HG03139 (cell line): ENCODE data around the gene ATP6V0E1.
"Not testable (repeated sequence)": the region's sequence is repeated elsewhere in the genome, so short reads cannot be mapped to it uniquely, and the experiment has no call there.

Experiments used
- ATAC-seq: cut with Tn5 transposase; IDR thresholded peaks from one replicate; pipeline ENCODE4 v1.9.1; 2021; ENCODE audit not compliant: unreplicated experiment

Gene ATP6V0E1

DNA sequence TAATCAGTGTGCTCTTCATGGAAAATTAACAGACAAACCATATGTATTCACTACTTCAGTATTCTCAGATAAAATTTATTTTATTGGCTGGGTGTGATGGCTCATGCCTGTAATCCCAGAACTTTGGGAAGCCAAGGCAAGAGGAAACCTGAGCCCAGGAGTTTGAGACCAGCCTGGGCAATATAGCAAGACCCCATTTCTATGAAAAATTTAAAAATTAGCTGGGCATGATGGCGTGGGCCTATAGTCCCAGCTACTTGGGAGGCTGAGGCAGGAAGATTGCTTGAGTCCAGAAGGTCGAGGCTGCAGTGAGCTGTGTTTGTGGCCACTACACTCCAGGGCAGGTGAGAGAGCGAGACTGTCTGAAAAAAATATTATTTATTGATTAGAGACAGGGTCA is 49.2 kb downstream of the ATP6V0E1 start:
- ATAC-seq = no peak

DNA sequence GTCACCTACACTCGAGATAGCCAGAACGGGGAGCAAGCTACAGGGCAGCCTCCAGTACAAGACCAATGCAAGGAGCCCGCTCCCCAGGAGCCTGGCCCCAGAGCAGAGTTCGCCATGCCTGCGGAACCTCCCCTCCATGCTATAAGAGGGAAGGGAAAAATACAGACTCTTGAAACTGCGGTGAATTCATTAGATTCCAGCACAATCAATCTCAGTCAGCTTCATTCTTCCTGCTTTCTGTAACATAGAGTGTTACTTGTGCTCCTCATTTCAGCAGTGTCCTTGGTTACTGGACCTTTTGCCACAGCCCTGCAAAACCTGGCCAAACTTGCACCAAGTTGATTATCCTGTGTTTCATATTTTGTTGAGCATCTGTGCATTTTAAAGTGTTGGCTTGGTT is 50.4 kb downstream of the ATP6V0E1 start:
- ATAC-seq = no peak

DNA sequence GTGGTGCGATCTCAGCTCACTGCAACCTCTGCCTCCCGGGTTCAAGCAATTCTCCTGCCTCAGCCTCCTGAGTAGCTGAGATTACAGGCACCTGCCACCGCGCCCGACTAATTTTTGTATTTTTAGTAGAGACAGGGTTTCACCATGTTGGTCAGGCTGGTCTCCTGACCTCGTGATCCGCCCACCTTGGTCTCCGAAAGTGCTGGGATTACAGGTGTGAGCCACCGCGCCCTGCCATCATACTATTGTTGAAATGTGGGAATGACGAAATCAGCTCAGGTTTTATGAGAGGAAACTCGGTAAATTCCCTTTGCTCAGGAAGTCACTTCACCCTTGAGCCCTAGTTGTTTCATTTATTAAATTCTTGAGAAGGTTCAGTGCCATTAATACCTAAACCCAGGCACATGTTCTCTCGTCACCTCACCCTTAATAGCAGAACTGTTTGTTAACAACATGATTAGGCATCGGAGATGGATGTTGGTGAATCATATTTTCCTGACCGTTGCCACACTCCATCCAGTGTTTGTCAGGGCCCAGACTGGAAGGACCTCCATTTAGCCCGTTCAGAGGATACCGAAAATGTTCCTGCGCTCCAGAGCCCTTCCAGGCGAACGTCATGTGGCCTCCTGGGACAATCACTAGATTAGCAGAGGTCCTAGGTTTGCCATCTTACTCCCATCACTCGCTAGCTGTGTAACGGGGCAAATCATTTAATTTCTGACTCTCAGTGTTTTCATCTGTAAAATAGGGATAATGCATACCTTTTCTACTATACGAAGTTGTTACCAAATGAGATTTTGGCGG is 52.5 kb downstream of the ATP6V0E1 start:
- peak; percentile 46 for ATAC-seq

GRCh38 chr5:173039188-173039587 is 55.6 kb downstream of the ATP6V0E1 start:
- no peak for ATAC-seq

DNA sequence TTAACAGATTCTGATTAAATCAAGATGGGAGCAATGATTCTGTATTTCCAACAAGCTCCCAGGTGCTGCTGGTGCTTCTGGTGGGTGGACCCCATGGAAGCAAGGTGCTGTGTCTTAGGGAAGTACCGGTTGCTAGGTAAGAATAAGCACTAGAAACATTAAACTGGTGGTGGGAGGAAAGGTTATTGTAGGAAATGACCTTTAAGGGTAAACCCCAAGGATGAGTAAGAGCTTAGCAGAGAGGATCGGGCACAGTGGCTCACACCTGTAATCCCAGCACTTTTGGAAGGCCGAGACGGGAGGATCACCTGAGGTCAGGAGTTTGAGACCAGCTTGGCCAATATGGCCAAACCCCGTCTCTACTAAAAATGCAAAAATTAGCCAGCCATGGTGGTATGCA is 56.4 kb downstream of the ATP6V0E1 start:
- no peak for ATAC-seq

DNA sequence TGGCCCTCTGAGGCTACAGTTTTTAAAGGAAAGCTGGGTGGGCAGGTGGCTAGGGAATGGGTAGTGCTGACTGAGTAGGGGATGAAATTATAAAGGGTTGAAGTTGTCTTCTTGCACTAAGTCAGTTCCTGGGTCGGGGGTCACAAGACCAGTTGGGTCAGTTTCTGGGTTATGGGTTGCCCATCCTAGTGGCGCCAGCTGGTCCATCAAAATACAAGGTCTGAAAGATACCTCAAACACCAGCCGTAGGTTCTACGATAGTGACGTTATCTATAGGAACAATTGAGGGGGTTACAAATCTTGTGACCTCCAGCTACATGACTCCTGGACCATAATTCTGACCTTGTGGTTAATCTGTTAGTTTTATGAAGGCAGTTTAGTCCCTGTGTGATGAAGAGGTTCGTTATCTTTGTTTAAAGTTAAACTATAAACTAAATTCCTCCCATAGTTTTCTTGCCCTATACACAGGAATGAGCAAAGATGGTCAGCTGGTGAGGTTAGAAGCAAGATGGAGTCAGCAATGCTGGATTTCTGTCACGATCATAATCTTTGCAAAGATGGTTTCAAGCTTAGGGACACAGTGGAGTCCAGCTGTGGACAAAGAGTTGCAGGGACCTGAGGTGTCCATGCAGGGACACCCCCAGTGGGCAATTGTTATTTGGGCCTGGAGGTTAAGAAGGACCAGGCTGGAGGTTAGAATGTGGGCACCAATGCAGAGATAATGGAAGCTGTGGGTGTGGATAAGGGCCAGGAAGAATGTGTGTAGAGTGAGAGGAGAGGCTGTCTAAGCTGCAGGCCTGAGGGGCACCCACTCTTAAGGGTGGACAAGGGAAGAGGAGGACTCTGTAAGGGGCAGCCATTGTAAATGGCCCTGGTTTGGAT is 58.6 kb downstream of the ATP6V0E1 start:
- no peak for ATAC-seq

DNA sequence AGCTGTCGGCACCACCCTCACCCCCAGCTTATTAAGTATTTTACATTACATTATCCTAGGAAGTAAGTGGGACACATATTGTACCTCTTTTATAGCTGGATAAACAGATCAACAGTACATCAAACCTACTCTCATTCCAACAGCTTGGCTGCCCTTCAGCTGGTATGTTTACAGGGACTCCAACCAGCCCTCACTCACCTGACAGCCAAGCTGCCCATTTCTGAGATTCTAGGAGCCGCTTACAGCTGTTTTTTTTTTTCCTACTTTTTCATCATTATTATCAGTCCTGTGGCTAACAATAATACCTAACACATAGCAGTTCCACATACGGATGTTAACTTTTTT is 59.2 kb downstream of the ATP6V0E1 start:
- no peak for ATAC-seq

DNA sequence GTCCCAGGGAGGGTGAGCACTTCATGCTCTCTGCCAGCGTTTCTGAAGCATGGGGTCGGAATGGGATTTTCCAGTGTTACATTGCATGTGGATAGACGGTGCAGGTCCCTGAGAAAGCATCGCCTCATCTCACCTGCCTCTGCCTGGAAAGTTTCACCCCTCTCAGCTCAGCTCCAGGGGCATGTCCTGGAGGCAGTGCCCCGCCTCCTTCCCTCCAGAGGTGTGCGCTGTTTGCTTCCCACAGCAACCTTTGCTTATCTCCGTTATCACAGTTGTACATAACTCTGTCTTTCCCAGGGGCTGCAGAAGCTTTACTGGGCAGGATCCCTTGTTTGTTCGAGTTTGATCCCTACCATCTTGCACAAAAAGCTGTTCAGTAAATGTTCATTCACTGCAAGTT is 61.9 kb downstream of the ATP6V0E1 start:
- no peak for ATAC-seq

DNA sequence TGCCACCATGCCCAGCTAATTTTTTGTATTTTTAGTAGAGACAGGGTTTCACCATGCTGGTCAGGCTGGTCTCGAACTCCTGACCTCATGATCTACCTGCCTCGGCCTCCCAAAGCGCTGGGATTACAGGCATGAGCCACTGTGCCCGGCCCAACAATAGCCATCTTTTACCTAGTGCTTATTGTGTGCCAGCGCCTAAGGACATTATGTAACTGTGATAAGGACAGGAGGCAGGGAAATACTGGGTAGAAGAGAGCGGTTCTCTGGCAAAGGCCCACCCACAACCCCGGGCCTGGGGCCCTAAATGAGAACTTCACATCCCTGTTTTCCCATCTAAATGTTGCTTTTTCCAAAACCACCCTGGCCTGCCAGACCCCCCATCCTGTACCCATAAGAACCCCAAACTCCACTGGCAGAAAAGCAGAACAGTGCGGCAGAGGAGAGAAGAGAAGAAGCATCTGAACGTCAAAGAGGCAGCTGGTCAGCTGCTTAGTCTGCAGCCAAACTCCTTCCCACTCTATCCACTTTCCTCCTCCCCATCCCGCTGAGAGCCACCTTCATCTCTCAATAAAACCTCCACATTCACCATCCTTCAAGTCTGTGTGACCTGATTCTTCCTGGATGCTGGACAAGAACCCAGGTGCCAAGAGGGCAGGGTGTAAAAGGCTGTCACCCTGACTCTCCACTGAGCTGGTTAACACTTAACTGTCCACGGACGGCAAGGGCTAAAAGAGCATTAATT is 63.7 kb downstream of the ATP6V0E1 start:
- not testable (repeated sequence) for ATAC-seq

DNA sequence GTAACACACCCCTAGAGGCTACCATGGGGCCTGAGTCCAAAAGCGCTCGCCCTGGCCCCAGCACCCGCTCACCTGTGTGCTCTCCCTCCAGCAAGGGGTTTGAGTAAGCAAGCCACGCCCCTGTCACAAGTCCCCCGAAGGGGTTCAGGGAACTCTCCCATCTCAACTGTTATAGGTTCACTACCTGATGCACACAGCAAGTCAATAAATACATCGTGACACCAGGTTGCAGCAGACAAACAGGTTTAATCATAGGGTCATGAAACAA is 64.2 kb downstream of the ATP6V0E1 start:
- ATAC-seq = no peak

DNA sequence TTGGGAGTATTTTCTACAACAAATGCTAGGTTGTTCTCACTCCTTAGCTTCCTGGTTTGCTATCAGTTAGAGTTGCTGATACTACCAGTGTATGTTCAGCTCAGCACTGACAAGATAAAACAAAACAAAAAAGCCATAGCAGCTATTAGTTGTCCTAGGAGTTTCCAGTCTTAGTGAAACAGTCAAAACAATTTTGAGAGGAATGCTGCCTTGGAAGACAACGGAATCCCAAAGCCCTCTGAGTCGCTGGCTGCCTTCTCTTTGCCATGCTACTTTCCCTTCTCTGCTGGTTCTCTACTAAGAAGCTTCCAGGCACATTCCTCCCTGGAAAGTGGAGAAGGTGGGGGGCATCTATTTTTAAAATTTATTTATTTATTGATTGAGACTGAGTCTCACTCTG is 67.2 kb downstream of the ATP6V0E1 start:
- ATAC-seq = no peak

DNA sequence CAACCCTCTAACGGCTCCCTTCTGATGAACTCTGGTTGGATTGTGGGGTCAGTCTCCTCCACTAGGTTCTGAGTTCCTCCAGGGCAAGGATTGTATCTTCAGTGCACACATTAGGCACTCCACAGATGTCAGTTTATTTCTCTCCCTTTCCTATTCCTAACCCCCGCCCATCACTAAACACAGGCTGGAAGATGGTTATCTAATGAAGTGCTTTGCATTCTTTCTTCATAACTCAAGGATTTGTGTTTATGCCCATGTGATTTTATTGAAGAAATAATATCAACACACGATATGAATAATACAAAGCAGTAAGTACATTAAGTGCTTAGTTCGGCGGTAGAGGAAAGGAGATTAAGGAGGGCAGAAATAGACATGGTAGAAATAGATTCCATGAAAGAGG is 68.2 kb downstream of the ATP6V0E1 start:
- ATAC-seq = no peak

DNA sequence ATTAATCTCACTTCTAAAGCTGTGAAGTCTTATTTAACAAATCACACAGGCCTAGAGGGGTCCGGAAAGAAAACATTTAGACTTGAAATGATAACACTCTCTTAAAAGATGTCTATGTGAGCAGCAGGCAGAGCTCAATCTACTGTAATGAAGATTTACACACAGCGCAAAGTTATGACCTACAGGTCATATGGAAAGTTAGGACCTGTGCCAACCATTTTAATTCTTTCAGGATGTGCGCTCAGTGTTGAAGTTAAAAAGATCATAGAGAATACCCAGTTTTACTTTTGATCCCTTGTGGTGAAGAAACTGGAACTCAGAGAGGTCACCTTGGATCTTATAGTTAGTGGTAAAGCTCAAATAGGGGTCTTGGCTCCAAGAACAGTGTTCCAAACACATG is 69.5 kb downstream of the ATP6V0E1 start:
- ATAC-seq = no peak

- ATAC-seq = no peak
These were observed 71.6 kb downstream of the ATP6V0E1 start for GRCh38 chr5:173055042-173055721.

DNA sequence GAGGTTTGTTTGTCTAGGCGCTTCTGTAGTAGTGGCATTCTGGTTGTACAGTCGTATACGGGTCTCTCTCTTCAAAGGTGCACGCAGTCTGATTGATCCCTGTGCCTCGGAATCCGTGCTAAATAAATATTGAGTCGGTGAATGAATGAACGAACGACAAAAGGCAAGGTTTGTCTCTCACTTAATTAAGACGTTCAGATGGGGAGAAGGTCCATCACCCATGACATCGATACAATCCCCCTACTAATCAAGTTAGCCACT is 72.1 kb downstream of the ATP6V0E1 start:
- ATAC-seq = no peak

DNA sequence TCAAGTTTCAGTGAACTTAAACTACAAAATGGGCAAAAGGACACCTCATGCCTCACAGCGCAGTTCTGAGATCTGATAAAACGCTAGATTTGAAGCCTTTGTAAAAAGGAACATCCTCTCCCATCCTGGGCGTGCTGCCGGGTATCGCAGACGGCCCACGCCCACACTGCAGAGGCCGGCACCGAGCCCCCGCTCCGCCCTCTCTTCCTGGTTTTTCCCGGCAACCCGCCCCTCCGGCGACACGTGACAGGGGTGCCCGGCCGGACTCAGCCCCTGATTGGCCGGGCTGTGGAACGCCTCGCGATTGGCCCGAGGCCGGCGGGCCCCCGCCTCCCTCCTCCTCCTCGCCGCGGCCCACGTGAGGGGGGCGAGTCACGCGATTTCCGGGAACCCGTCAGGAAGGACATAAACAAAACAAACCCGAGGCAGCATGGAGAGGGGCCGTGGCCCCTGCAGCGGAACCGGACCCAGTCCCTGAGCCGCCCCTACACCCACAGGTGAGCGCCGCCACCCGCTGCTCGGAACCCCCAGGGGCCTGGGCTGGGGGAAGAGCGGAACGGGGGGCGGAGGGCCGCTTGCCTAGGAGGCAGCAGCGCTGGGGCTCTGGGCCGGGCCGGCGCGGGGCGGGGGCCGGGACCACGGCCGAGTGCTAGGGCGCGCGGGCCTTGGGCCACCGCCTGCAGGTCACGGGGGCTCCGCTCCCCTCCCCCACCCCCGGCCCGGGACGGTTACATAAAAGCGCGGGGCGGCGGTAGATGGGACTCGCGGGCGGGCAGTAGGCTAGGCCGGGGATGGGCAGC is 72.6 kb downstream of the ATP6V0E1 start, which contains the start of gene CREBRF:
Gene CREBRF, plus strand, starts transcription at position 370 of the 800 bp plus-strand sequence. CDS start 24,424 bp downstream, outside the sequence.
- ATAC-seq = peak; percentile 71

GRCh38 chr5:173056783-173057061 is 73.2 kb downstream of the ATP6V0E1 start:
- ATAC-seq = peak; percentile 15

GRCh38 chr5:173057062-173057924 is 73.7 kb downstream of the ATP6V0E1 start:
- peak; percentile 80 for ATAC-seq

GRCh38 chr5:173062141-173062540 is 78.6 kb downstream of the ATP6V0E1 start:
- no peak for ATAC-seq

DNA sequence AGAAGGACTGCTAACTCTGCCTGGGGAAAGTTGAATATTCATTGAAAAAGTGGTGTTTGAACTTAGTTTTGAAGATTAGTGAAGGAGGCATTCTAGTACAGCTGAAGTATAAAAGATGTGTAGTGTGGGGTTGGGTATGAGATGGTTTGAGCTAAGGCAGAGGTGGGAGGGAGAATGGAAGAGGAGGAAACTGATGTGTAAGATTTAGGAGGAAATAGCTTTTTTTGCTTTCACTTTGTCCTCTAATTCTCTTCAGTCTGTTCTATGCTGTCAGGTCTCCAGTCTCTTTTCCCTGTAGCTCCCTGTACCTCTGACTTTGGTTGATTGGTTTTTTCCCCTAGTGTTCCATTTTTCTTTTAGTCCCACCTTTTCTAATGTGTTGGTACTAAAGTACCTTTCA is 81.6 kb downstream of the ATP6V0E1 start:
- ATAC-seq = no peak
